ENCODE results near the gene LIPT1. TPM values are rescaled to one million over a fixed set of nuclear protein-coding genes. Genes with fewer than 3 reads are reported as not detected.

The LIPT1 gene
- total and polyA plus RNA-seq, 2 donors from 2014 or later = 10.3 to 12.2 TPM

GRCh38 chr2:99201959-99202678, 47.4 kb downstream of the LIPT1 start:
- Histone ChIP-seq H3K27me3 (ENCODE audit: control insufficient read depth, insufficient read depth, low read length) (no peaks in the 10 kb centered on the region), H3K9me3 (ENCODE audit: control insufficient read depth in 2 of 3, insufficient read depth in 1 of 3, low read length in 3 of 3) (peaks cover 0 to 5% (median 0%) of the 10 kb centered on the region in 3 donors), H3K9ac (ENCODE audit: low read length in 3 of 3) (no peak overlapping the region), H3K4me1 (ENCODE audit: control insufficient read depth in 2 of 3, insufficient read depth in 2 of 3, low read depth in 1 of 3, low read length in 3 of 3) (no peaks in the 10 kb centered on the region), H3K4me3 (ENCODE audit: low read length in 3 of 3) (no peak overlapping the region), H3K27ac (ENCODE audit: low read depth in 2 of 2, low read length in 2 of 2) (no peak overlapping the region), H3K36me3 (ENCODE audit: control insufficient read depth in 2 of 3, insufficient read depth in 3 of 3, low read length in 3 of 3) (peaks cover 0 to 4% (median 4%) of the 10 kb centered on the region in 3 donors)
- FAIRE-seq (no peak), DNase-seq (no peak)
- intact Hi-C loops (cut with DNase I) = no loop called here
- TF ChIP-seq CTCF (IDR thresholded peaks at IDR 0.05; ENCODE audit: borderline replicate concordance, extremely low read depth, insufficient read depth) = no peak

- DNase-seq (no peak), FAIRE-seq (no peak)
- H3K9me3 ChIP-seq (ENCODE audit: control insufficient read depth in 2 of 3, insufficient read depth in 1 of 3, low read length in 3 of 3) = peaks cover 0 to 5% (median 0%) of the 10 kb centered on the region in 3 donors
- no peak overlapping the region for H3K9ac ChIP-seq (ENCODE audit: low read length in 3 of 3)
- intact Hi-C loops (cut with DNase I) = no loop called here
- no peak overlapping the region for H3K27ac ChIP-seq (ENCODE audit: low read depth in 2 of 2, low read length in 2 of 2)
- H3K27me3 ChIP-seq (ENCODE audit: control insufficient read depth, insufficient read depth, low read length) = no peaks in the 10 kb centered on the region
- no peak for TF ChIP-seq CTCF (IDR thresholded peaks at IDR 0.05; ENCODE audit: borderline replicate concordance, extremely low read depth, insufficient read depth)
- no peaks in the 10 kb centered on the region for H3K36me3 ChIP-seq (ENCODE audit: control insufficient read depth in 2 of 3, insufficient read depth in 3 of 3, low read length in 3 of 3)
- no peak overlapping the region for H3K4me3 ChIP-seq (ENCODE audit: low read length in 3 of 3)
- no peaks in the 10 kb centered on the region for H3K4me1 ChIP-seq (ENCODE audit: control insufficient read depth in 2 of 3, insufficient read depth in 2 of 3, low read depth in 1 of 3, low read length in 3 of 3)
Observed at GRCh38 chr2:99205491-99205890, 50.7 kb downstream of the LIPT1 start.

Other genes starting within 250 kb of the LIPT1 start
- 14.8 TPM for gene CRACDL, start 218.7 kb upstream of the LIPT1 start, total RNA-seq
- gene CRACDL, start 218.7 kb upstream of the LIPT1 start, polyA plus RNA-seq (ENCODE audit: insufficient read depth, low read depth, low replicate concordance) = 4.3 TPM
- 6.3 TPM for gene C2orf15, start 13.3 kb upstream of the LIPT1 start, total RNA-seq
- gene C2orf15, start 13.3 kb upstream of the LIPT1 start, polyA plus RNA-seq (ENCODE audit: insufficient read depth, low read depth, low replicate concordance) = 6.6 TPM
- 16.1 TPM for gene TSGA10, start within 50 bp of the LIPT1 start, total RNA-seq
- gene TSGA10, start within 50 bp of the LIPT1 start, polyA plus RNA-seq (ENCODE audit: insufficient read depth, low read depth, low replicate concordance) = 5.3 TPM
- gene MITD1, start 26.1 kb downstream of the LIPT1 start, total RNA-seq = 29.1 TPM
- 38.0 TPM for gene MITD1, start 26.1 kb downstream of the LIPT1 start, polyA plus RNA-seq (ENCODE audit: insufficient read depth, low read depth, low replicate concordance)
- gene MRPL30, start 26.2 kb downstream of the LIPT1 start, total RNA-seq = 24.6 TPM
- gene MRPL30, start 26.2 kb downstream of the LIPT1 start, polyA plus RNA-seq (ENCODE audit: insufficient read depth, low read depth, low replicate concordance) = 31.2 TPM
- not detected for gene LYG2, start 100.7 kb downstream of the LIPT1 start, total RNA-seq
- gene LYG2, start 100.7 kb downstream of the LIPT1 start, polyA plus RNA-seq (ENCODE audit: insufficient read depth, low read depth, low replicate concordance) = not detected
- 21.0 TPM for gene LYG1, start 146.2 kb downstream of the LIPT1 start, total RNA-seq
- 35.0 TPM for gene LYG1, start 146.2 kb downstream of the LIPT1 start, polyA plus RNA-seq (ENCODE audit: insufficient read depth, low read depth, low replicate concordance)
- gene TXNDC9, start 181.4 kb downstream of the LIPT1 start, total RNA-seq = 31.7 TPM
- gene TXNDC9, start 181.4 kb downstream of the LIPT1 start, polyA plus RNA-seq (ENCODE audit: insufficient read depth, low read depth, low replicate concordance) = 38.7 TPM
- 39.7 TPM for gene EIF5B, start 182.4 kb downstream of the LIPT1 start, total RNA-seq
- gene EIF5B, start 182.4 kb downstream of the LIPT1 start, polyA plus RNA-seq (ENCODE audit: insufficient read depth, low read depth, low replicate concordance) = 36.9 TPM

Measured in kidney (tissue), 14 donors.